GM21526 (cell line): ENCODE results near the gene MTERF4.
"Not testable (repeated sequence)": the region's sequence is repeated elsewhere in the genome, so short reads cannot be mapped to it uniquely, and the experiment has no call there.

Experiments used
- ATAC-seq: cut with Tn5 transposase; IDR thresholded peaks from one replicate; pipeline ENCODE4 v1.9.1; 2021; ENCODE audit warnings: moderate library complexity; ENCODE audit not compliant: unreplicated experiment, low FRiP score

Gene MTERF4

GRCh38 chr2:241112046-241112445 lies 10.0 kb upstream of the MTERF4 start:
- ATAC-seq = no peak

DNA sequence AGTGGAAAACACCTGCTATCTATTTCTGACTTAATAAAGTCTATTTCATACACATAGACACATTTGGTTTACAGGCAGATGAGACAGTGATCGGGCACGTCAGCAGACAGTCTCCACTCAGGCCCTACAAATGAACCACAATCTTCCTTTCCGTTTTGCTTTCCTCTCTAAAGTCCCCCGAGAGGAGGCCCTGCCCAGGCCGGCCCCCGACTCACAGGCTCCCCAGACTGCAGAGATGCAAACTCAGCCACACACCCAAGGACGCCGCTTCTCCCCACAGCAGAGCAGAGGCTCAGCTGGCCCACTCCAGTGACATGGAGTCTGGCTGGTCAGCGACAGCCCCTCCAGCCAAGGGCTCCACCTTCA lies 9.3 kb upstream of the MTERF4 start:
- ATAC-seq = no peak

DNA sequence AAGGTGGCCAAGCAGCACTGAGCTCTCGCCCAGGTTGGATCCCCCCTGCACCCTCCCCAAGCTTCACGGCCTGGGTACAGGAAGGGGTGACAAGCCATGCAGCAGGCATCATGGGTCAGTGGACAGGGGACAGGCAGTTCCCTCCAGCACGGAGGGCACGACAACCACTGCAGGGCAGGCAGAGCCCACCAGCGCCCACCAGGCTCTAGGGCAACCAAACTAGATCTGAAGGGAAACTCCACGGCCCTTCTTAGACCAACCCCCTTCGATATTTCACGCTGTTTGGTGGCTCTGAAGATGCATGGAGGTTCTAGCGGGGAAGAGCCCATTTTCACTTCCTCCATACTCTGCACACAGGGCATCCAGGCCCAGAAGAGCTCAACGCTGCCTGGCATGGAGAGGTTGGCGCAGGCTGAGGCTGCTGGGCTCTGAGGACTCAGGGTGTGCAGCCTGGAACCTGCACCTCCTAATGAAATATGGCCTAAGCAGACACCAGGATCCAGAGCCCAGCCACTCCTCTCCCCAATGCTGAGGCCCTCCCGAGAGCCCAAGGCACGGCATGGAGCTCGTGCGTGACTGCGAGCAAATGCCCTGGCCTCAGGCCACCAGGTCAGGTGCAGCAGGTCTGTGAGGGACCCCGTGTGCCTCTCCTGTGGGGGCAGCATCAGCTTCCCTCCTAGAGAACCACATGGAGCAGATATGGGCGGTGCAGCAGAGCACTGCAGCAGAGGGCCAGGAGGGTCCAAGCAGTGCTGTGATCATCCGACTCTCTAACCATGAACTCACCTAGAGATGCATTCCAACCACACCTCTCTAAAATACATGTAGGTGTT lies 8.7 kb upstream of the MTERF4 start:
- no peak for ATAC-seq

- ATAC-seq = no peak
Measured at GRCh38 chr2:241110089-241110606, 8.1 kb upstream of the MTERF4 start.

- ATAC-seq = no peak
Measured at GRCh38 chr2:241109210-241110088, 7.4 kb upstream of the MTERF4 start.

DNA sequence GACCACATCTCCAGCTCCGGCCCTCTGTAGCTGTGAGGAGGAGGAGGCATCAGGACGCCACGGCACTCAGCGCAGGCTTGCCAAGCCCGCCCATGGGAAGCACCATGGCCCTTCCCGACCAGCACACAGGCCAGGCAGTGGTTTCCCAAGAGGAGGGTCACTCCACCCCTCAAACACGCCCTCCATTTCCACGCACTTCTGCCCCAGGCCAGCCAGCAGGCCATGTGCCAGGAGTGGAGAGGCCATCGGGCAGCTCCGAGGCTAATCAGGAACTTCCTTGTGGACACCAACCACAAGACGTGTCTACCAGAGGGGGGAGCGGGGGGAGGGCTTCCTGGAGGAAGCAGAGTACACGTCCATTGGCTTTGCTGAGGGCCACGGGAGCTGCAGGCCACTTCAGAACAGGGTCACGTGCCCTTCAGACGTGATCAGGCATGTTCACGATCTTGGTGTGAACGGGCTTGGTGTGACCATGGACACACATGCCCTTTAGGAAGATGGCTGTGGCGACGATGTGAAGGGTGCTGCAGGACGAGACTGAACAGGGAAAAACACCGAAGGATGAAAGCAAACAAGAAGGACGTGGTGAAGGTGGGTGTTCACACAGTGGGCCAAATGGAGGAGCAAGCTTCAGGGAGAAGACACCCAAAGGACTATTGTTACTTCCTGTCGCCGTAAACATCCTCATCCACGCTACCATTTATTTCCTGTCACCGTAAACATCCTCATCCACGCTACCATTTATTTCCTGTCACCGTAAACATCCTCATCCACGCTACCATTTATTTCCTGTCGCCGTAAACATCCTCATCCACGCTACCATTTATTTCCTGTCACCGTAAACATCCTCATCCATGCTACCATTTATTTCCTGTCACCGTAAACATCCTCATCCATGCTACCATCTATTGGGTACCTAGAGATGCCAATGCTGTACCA lies 6.5 kb upstream of the MTERF4 start:
- ATAC-seq = no peak

DNA sequence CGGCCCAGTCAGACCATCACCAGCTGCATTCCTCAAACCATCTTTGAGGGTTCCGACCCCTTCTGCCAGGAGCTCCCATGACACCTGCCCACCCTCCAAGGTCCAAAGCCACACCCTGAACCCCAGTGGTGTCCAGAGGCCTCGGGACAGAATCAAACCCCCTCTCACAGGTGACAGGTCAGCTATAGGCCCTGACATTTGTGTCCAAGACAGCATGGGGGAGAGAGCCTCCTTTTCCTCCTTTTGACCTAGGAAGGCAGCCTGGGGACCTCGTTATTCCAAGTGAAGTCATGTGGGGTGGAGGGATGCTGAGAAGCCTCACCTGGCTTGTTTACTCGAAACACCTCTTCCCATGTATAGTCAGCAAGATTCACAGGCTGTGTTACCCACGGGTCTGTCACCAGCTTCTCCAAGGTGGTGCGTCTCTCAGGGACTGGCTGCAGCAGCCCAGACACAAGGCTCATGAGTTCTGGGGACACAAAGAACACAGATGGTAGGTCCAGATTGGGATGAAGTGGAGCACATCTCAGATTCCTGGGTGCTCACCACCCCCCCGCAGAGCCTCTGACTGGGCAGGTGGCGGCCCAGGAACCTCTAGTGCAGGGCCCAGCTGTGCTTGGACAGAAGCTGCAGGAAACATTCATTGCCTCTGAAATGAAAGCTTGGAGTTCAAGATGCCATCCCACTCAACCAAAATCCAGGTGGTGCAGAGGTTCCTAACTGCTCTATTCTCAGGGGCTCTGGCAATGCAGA lies 5.1 kb upstream of the MTERF4 start:
- no peak for ATAC-seq

DNA sequence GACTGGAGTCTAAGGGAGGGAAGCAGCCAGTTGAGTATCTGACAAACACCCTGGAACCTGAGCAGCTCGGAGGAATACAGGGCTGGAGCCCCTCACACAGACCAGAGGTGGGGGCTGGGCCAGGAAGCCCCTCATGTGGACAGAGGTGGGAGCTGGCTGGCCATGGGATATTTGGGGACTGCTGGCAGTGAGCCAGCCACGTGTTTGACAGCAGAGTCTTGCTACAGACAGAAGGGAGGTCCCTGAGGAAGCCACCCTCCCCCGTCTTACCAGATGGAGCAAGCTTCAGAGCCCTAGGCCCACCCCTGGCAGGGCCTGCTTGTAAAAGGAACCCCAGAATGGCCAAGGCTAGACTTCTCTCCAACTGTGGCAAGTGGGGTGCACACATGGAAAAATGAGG lies 3.6 kb upstream of the MTERF4 start:
- ATAC-seq = no peak

DNA sequence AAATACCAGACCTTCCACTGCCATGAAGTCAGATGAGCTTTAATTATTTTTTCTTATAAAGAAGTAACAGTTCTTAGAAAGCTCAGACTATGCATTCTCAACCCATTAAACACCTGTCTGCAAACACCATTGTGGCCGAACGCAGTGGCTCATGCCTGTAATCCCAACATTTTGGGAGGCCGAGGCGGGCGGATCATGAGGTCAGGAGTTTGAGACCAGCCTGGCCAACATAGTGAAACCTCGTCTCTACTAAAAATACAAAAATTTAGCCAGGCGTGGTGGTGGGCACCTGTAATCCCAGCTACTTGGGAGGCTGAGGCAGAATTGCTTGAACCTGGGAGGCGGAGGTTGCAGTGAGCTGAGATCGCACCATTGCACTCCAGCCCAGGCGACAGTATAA lies 2.5 kb upstream of the MTERF4 start:
- ATAC-seq = not testable (repeated sequence)

GRCh38 chr2:241103176-241103595 lies 1.1 kb upstream of the MTERF4 start:
- ATAC-seq = no peak

- no peak for ATAC-seq
Measured at GRCh38 chr2:241099246-241099645, 2.8 kb downstream of the MTERF4 start.

- ATAC-seq = no peak
Measured at GRCh38 chr2:241096979-241097378, 5.1 kb downstream of the MTERF4 start.

- no peak for ATAC-seq
Measured at GRCh38 chr2:241095594-241096290, 6.3 kb downstream of the MTERF4 start.

- no peak for ATAC-seq
Measured at GRCh38 chr2:241094924-241095420, 7.1 kb downstream of the MTERF4 start.

DNA sequence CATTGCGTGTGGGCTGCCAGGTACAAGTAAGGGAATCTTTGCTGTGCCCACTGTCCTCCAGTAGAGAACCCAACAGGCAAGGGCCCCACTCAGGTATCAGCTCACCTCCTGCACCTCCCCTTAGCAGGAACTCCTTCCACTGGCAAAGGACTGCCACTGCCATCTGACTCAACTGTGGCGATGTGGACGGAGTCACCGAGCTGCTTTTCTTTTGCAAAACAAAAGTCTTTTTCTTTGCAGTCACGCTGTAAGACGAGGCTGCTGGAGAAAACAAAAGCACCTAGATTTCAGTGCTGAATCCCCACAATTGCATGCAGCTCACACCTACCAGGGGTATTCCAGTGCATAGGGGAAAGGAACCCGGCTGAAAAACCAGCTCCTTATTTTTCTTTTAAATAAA lies 7.9 kb downstream of the MTERF4 start:
- ATAC-seq = no peak

GRCh38 chr2:241093133-241093781 lies 8.8 kb downstream of the MTERF4 start:
- ATAC-seq = not testable (repeated sequence)

GRCh38 chr2:241092677-241093076 lies 9.4 kb downstream of the MTERF4 start:
- ATAC-seq = no peak

GRCh38 chr2:241091734-241092445 lies 10.2 kb downstream of the MTERF4 start:
- no peak for ATAC-seq
